Osteoblast (primary cell): ENCODE results near the gene CNOT1. TPM values are rescaled to one million over a fixed set of nuclear protein-coding genes. Genes with fewer than 3 reads are reported as not detected.

Experiments used
- DNase-seq: peaks from one replicate; pipeline ENCODE4 v3.0.0; 2011; ENCODE audit warnings: low spot score, mixed read lengths; ENCODE audit not compliant: insufficient read length; ENCODE audit errors: missing footprints
- H2AFZ ChIP-seq: 2 replicates; pipeline ENCODE4 v1.6.0; 2011; ENCODE audit warnings: mild to moderate bottlenecking, low read length
- H3K27ac ChIP-seq: 2 replicates; pipeline ENCODE4 v1.5.1; 2011; ENCODE audit warnings: mild to moderate bottlenecking, low read depth, low read length, moderate library complexity
- H3K27me3 ChIP-seq: 2 replicates; pipeline ENCODE4 v1.6.0; 2012; ENCODE audit warnings: mild to moderate bottlenecking, control low read depth, inconsistent platforms, low read length, moderate library complexity; ENCODE audit not compliant: insufficient read depth
- H3K36me3 ChIP-seq: 2 replicates; pipeline ENCODE4 v1.5.1; 2011; ENCODE audit warnings: mild to moderate bottlenecking, low read length, control low read depth, moderate library complexity; ENCODE audit not compliant: insufficient read depth
- H3K4me1 ChIP-seq: 2 replicates; pipeline ENCODE4 v1.5.1; 2011; ENCODE audit warnings: mild to moderate bottlenecking, low read length, control low read depth, moderate library complexity; ENCODE audit not compliant: insufficient read depth
- H3K4me2 ChIP-seq: 2 replicates; pipeline ENCODE4 v1.6.0; 2011; ENCODE audit warnings: mild to moderate bottlenecking, low read length; ENCODE audit not compliant: insufficient read depth
- H3K4me3 ChIP-seq: fragments of 200-600 bp; sonication (generic); 3 replicates; pipeline ENCODE4 v1.5.1; 2012; ENCODE audit warnings: mild to moderate bottlenecking, low read length, inconsistent platforms; ENCODE audit not compliant: insufficient read depth
- H3K79me2 ChIP-seq: 2 replicates; pipeline ENCODE4 v1.6.0; 2012; ENCODE audit warnings: mild to moderate bottlenecking, low read length, control low read depth, inconsistent platforms; ENCODE audit not compliant: insufficient read depth
- H3K9me3 ChIP-seq: 2 replicates; pipeline ENCODE4 v1.5.1; 2011; ENCODE audit warnings: low read depth, low read length, control low read depth
- H4K20me1 ChIP-seq: 2 replicates; pipeline ENCODE4 v1.6.0; 2012; ENCODE audit warnings: mild to moderate bottlenecking, low read length, control low read depth; ENCODE audit not compliant: insufficient read depth
- CTCF ChIP-seq: IDR thresholded peaks from 2 replicates; pipeline ENCODE4 v1.5.1; 2011; ENCODE audit warnings: mild to moderate bottlenecking, low read depth, low read length, moderate library complexity; ENCODE audit errors: extremely low read depth
- total RNA-seq: library from RNA; depleted of rRNA; stranded (reverse); fragments of >200 nt; gene quantifications from 2 replicates; pipeline ENCODE4 v1.2.3, GENCODE V29; 2012

The CNOT1 gene
- total RNA-seq, 1 donor, result 122 TPM

GRCh38 chr16:58503166-58503862 is 126.3 kb downstream of the CNOT1 start:
- Histone ChIP-seq H3K4me3 (no peak overlapping the region), H3K36me3 (no peaks in the 10 kb centered on the region)

GRCh38 chr16:58502217-58502921 is 127.3 kb downstream of the CNOT1 start:
- H2AFZ ChIP-seq, result no peak overlapping the region
- no peak overlapping the region for H3K4me2 ChIP-seq
- no peak overlapping the region for H3K27ac ChIP-seq
- TF ChIP-seq CTCF, result no peak
- H3K9me3 ChIP-seq, result no peaks in the 10 kb centered on the region
- no peaks in the 10 kb centered on the region for H3K27me3 ChIP-seq
- H3K79me2 ChIP-seq, result no peaks in the 10 kb centered on the region
- H3K36me3 ChIP-seq, result no peaks in the 10 kb centered on the region
- no peak overlapping the region for H3K4me3 ChIP-seq
- H4K20me1 ChIP-seq, result peaks cover 3% of the 10 kb centered on the region
- peaks cover 11% of the 10 kb centered on the region for H3K4me1 ChIP-seq
- no peak for DNase-seq

More at GRCh38 chr16:58503166-58503862, 126.3 kb downstream of the CNOT1 start:
- H3K9me3 ChIP-seq, result no peaks in the 10 kb centered on the region
- H3K27ac ChIP-seq, result no peak overlapping the region
- no peak for TF ChIP-seq CTCF
- no peak overlapping the region for H3K4me2 ChIP-seq
- H4K20me1 ChIP-seq, result peaks cover 3% of the 10 kb centered on the region
- H3K79me2 ChIP-seq, result no peaks in the 10 kb centered on the region
- H3K27me3 ChIP-seq, result no peaks in the 10 kb centered on the region
- H3K4me1 ChIP-seq, result peaks cover 11% of the 10 kb centered on the region
- no peak overlapping the region for H2AFZ ChIP-seq
- peak; percentile 46 for DNase-seq

GRCh38 chr16:58501242-58502131 is 128.1 kb downstream of the CNOT1 start:
- peak; percentile 53 for DNase-seq
- peak overlapping the region; percentile 84 for H3K4me2 ChIP-seq
- no peak for TF ChIP-seq CTCF
- H3K36me3 ChIP-seq, result no peaks in the 10 kb centered on the region
- no peaks in the 10 kb centered on the region for H3K27me3 ChIP-seq
- H3K79me2 ChIP-seq, result no peaks in the 10 kb centered on the region
- H3K4me3 ChIP-seq, result peak overlapping the region; percentile 72
- H2AFZ ChIP-seq, result peak overlapping the region; percentile 23
- peaks cover 3% of the 10 kb centered on the region for H4K20me1 ChIP-seq
- H3K9me3 ChIP-seq, result no peaks in the 10 kb centered on the region
- H3K4me1 ChIP-seq, result peaks cover 11% of the 10 kb centered on the region
- no peak overlapping the region for H3K27ac ChIP-seq
